HUES64 (cell line): Measurements from ENCODE around the gene RARS1.

ENCODE experiments used
- H3K27ac ChIP-seq: 2 replicates; pipeline ENCODE4 v1.7.0; 2013; ENCODE audit warnings: low read depth, low read length, inconsistent platforms
- H3K27me3 ChIP-seq: 2 replicates; pipeline ENCODE4 v1.6.1; 2013; ENCODE audit warnings: mild to moderate bottlenecking, low read length; ENCODE audit not compliant: insufficient read depth
- H3K36me3 ChIP-seq: 2 replicates; pipeline ENCODE4 v1.6.1; 2013; ENCODE audit warnings: mild to moderate bottlenecking, low read length; ENCODE audit not compliant: insufficient read depth
- H3K4me1 ChIP-seq: 2 replicates; pipeline ENCODE4 v1.6.1; 2013; ENCODE audit warnings: mild to moderate bottlenecking, low read length, moderate library complexity; ENCODE audit not compliant: insufficient read depth
- H3K4me3 ChIP-seq: 2 replicates; pipeline ENCODE4 v1.5.1; 2013; ENCODE audit warnings: mild to moderate bottlenecking, low read length, moderate library complexity
- H3K9ac ChIP-seq: 2 replicates; pipeline ENCODE4 v1.6.1; 2013; ENCODE audit warnings: mild to moderate bottlenecking, low read depth, low read length
- H3K9me3 ChIP-seq: 2 replicates; pipeline ENCODE4 v1.6.1; 2013; ENCODE audit warnings: low read depth, low read length; ENCODE audit not compliant: insufficient read depth
- WGBS: fragments of 150-250, 120-280 bp; methylation state at CpG from one replicate; pipeline ENCODE4 v1.1.7; 2013; ENCODE audit warnings: missing lambda C conversion rate; 5-methylcytosine and 5-hydroxymethylcytosine counted together

The RARS1 gene

DNA sequence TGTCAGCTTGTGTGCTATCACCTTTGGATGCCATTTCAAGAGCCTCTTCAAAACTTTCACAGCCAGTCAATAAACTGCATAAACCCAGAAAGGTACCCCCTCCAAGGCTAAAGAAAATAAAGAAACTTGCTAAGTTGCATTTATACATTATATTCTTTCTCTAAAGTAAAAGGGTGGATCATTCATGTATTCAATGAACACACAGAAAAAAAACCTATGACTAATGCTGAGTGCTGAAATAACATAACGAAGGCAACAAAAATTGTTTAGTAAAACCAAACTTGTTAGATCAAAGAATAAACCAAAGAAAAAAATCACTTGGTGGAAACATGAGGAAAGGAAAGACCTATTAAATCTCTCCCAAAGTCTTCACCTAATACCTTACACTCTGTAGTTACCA is 77.7 kb downstream of the RARS1 start:
- H3K36me3 ChIP-seq: peaks cover 100% of the 10 kb centered on the region
- no peak overlapping the region for H3K27ac ChIP-seq
- no CpG with 5 or more reads among the region's 1 CpG for WGBS
- no peak overlapping the region for H3K4me3 ChIP-seq
- no peaks in the 10 kb centered on the region for H3K9me3 ChIP-seq
- H3K4me1 ChIP-seq: no peaks in the 10 kb centered on the region
- H3K27me3 ChIP-seq: no peaks in the 10 kb centered on the region
- H3K9ac ChIP-seq: no peak overlapping the region

DNA sequence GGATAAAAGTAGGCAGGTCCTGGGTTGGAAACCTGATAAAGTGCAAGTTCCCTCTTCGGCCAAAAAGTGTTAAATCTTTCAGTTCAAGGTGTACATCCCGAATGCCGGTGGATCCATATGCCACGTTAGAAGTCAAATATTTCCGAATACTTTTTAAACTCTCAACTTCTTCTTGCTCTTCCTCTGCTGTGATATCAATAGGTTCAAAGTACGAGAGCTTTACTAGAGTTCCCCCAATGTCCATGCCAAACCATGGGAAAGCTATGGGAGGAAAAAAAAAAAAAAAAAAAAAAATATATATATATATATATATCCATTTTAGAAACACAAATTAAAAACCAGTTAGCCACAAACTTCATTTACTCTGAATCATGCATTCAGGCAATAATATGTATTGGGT is 82.5 kb downstream of the RARS1 start:
- Histone ChIP-seq H3K4me3 (no peak overlapping the region), H3K9ac (no peak overlapping the region), H3K27ac (no peak overlapping the region), H3K36me3 (peaks cover 52% of the 10 kb centered on the region), H3K27me3 (no peaks in the 10 kb centered on the region), H3K9me3 (no peaks in the 10 kb centered on the region), H3K4me1 (no peaks in the 10 kb centered on the region)
- WGBS: 98% methylated on average over 6 of the region's 6 CpGs
